GM23338 (cell line): ENCODE measurements around the gene PLEKHH3. TPM values are rescaled to one million over a fixed set of nuclear protein-coding genes. Genes with fewer than 3 reads are reported as not detected.

Experiments used
- ATAC-seq: fragments of 200-7000 bp; cut with Tn5 transposase; 3 replicates; pipeline ENCODE4 v1.9.1; 2020
- DNase-seq: peaks from one replicate; pipeline ENCODE4 v3.0.0-alpha.2; 2015; ENCODE audit warnings: low spot score
- H2AFZ ChIP-seq: fragments of 200-600 bp; sonication (generic); 2 replicates; pipeline ENCODE4 v1.8.0; 2016; ENCODE audit warnings: antibody characterized with exemption, mild to moderate bottlenecking, moderate library complexity
- H3F3A ChIP-seq: fragments of 200-600 bp; sonication (generic); replicated peaks from 2 replicates; pipeline ENCODE4 v1.8.0; 2017; ENCODE audit warnings: antibody characterized with exemption, mixed run types, low read depth
- H3K27ac ChIP-seq: fragments of 200-600 bp; sonication (generic); 2 replicates; pipeline ENCODE4 v1.6.1; 2016; ENCODE audit warnings: low read depth
- H3K27me3 ChIP-seq: fragments of 200-600 bp; sonication (generic); 2 replicates; pipeline ENCODE4 v1.8.0; 2016; ENCODE audit warnings: mild to moderate bottlenecking, mixed run types, moderate library complexity; ENCODE audit not compliant: insufficient read depth
- H3K36me3 ChIP-seq: fragments of 200-600 bp; sonication (generic); 2 replicates; pipeline ENCODE4 v1.8.0; 2016; ENCODE audit warnings: mild to moderate bottlenecking; ENCODE audit not compliant: insufficient read depth
- H3K4me1 ChIP-seq: fragments of 200-600 bp; sonication (generic); 2 replicates; pipeline ENCODE4 v1.8.0; 2016; ENCODE audit warnings: mild to moderate bottlenecking, moderate library complexity; ENCODE audit not compliant: insufficient read depth
- H3K4me2 ChIP-seq: fragments of 200-600 bp; sonication (generic); 2 replicates; pipeline ENCODE4 v1.7.1; 2017; ENCODE audit warnings: mixed run types
- H3K4me3 ChIP-seq: fragments of 200-600 bp; sonication (generic); 2 replicates; pipeline ENCODE4 v1.6.1; 2016; ENCODE audit warnings: mixed run types
- H3K79me2 ChIP-seq: fragments of 200-600 bp; sonication (generic); replicated peaks from 2 replicates; pipeline ENCODE4 v1.8.0; 2017; ENCODE audit warnings: mild to moderate bottlenecking; ENCODE audit not compliant: insufficient read depth
- H3K9me2 ChIP-seq: fragments of 200-600 bp; sonication (generic); 2 replicates; pipeline ENCODE4 v1.8.0; 2017; ENCODE audit not compliant: insufficient read depth
- H4K20me1 ChIP-seq: fragments of 200-600 bp; sonication (generic); replicated peaks from 2 replicates; pipeline ENCODE4 v1.8.0; 2017; ENCODE audit warnings: mild to moderate bottlenecking; ENCODE audit not compliant: insufficient read depth
- H3K27ac Mint-ChIP-seq: 2 replicates; pipeline ENCODE4 v1.8.0; 2020; ENCODE audit warnings: inconsistent platforms, mild to moderate bottlenecking, moderate library complexity, mixed read lengths
- H3K27me3 Mint-ChIP-seq: 3 replicates; pipeline ENCODE4 v1.8.0; 2022; ENCODE audit warnings: low read depth, mild to moderate bottlenecking, moderate library complexity, mixed read lengths, inconsistent platforms; ENCODE audit not compliant: insufficient read depth, poor library complexity
- H3K36me3 Mint-ChIP-seq: 3 replicates; pipeline ENCODE4 v1.8.0; 2021; ENCODE audit warnings: low read depth, mild to moderate bottlenecking, inconsistent platforms, moderate library complexity, mixed read lengths
- H3K4me1 Mint-ChIP-seq: 3 replicates; pipeline ENCODE4 v1.8.0; 2020; ENCODE audit warnings: mild to moderate bottlenecking, inconsistent platforms, mixed read lengths
- H3K4me3 Mint-ChIP-seq: 3 replicates; pipeline ENCODE4 v1.8.0; 2021; ENCODE audit warnings: moderate library complexity, mild to moderate bottlenecking, inconsistent platforms, mixed read lengths
- H3K9me3 Mint-ChIP-seq: 3 replicates; pipeline ENCODE4 v1.8.0; 2020; ENCODE audit warnings: moderate library complexity, mild to moderate bottlenecking, inconsistent platforms, mixed read lengths
- CREB1 ChIP-seq: fragments of 250-450 bp; sonication (Bioruptor Pico); IDR thresholded peaks from 2 replicates; pipeline ENCODE4 v1.5.0; 2020; ENCODE audit warnings: low read depth, mild to moderate bottlenecking, moderate library complexity
- EZH2 ChIP-seq: fragments of 200-600 bp; sonication (generic); IDR thresholded peaks from one replicate; pipeline ENCODE4 v1.8.0; 2017; ENCODE audit warnings: antibody characterized with exemption, mild to moderate bottlenecking, low read depth; ENCODE audit not compliant: unreplicated experiment
- EZH2phosphoT487 ChIP-seq: fragments of 200-600 bp; sonication (generic); IDR thresholded peaks from one replicate; pipeline ENCODE4 v1.8.1; 2018; ENCODE audit warnings: antibody characterized with exemption; ENCODE audit not compliant: unreplicated experiment
- JUNB ChIP-seq: IDR thresholded peaks from one replicate; pipeline ENCODE4 v1.6.1; 2016; ENCODE audit warnings: antibody characterized with exemption; ENCODE audit not compliant: unreplicated experiment
- NANOG ChIP-seq: IDR thresholded peaks from 2 replicates; pipeline ENCODE4 v1.6.1; 2016; ENCODE audit warnings: antibody characterized with exemption, borderline replicate concordance
- POLR2AphosphoS5 ChIP-seq: IDR thresholded peaks from 2 replicates; pipeline ENCODE4 v1.6.1; 2016; ENCODE audit warnings: antibody characterized with exemption, low read depth
- STAT1 ChIP-seq: IDR thresholded peaks from one replicate; pipeline ENCODE4 v1.6.1; 2016; ENCODE audit warnings: antibody characterized with exemption; ENCODE audit not compliant: unreplicated experiment
- ZNF114 ChIP-seq: fragments of 250-450 bp; sonication (Bioruptor Pico); IDR thresholded peaks from 2 replicates; pipeline ENCODE4 v1.5.0; 2020; ENCODE audit warnings: mild to moderate bottlenecking, moderate library complexity
- ZNF331 ChIP-seq: fragments of 250-450 bp; sonication (Bioruptor Pico); IDR thresholded peaks from 2 replicates; pipeline ENCODE4 v1.5.0; 2020; ENCODE audit warnings: low read depth, mild to moderate bottlenecking, moderate library complexity
- polyA plus RNA-seq: library from polyadenylated mRNA; unstranded; fragments of >200 nt; fragmentation: Nextera tagmentation; extraction: Ambion mirVana; gene quantifications from 2 replicates; pipeline ENCODE4 v1.2.1, GENCODE V29; 2016
- total RNA-seq: library from RNA; depleted of rRNA; stranded (reverse); fragments of >200 nt; shearing (Covaris generic); gene quantifications from 2 replicates; pipeline ENCODE4 v1.2.3, GENCODE V29; 2014
- TF ChIP-seq, protein P1 (sequence below): fragments of 250-450 bp; sonication (Bioruptor Pico); IDR thresholded peaks from 2 replicates; pipeline ENCODE4 v1.5.0; 2020; ENCODE audit warnings: mild to moderate bottlenecking, moderate library complexity
- TF ChIP-seq, protein P2 (sequence below), 2 experiments: fragments of 200-600 bp in 1 of 2; sonication (generic) in 1 of 2; conservative IDR thresholded peaks; 2 replicates each; pipeline versions ENCODE4 v1.5.1 to v1.6.1; 2016 to 2017; ENCODE audit warnings: antibody characterized with exemption in 2 of 2, low read depth in 2 of 2, mild to moderate bottlenecking in 2 of 2, moderate library complexity in 1 of 2
- TF ChIP-seq, protein P3 (sequence below): IDR thresholded peaks from 2 replicates; pipeline ENCODE4 v1.6.1; 2016; ENCODE audit warnings: antibody characterized with exemption
- TF ChIP-seq, protein P4 (sequence below): IDR thresholded peaks from one replicate; pipeline ENCODE4 v1.6.1; 2018; ENCODE audit warnings: antibody characterized with exemption; ENCODE audit not compliant: unreplicated experiment

The PLEKHH3 gene
- total and polyA plus RNA-seq, 2 experiments from 2014 or later = 10.9 to 24.2 TPM

DNA sequence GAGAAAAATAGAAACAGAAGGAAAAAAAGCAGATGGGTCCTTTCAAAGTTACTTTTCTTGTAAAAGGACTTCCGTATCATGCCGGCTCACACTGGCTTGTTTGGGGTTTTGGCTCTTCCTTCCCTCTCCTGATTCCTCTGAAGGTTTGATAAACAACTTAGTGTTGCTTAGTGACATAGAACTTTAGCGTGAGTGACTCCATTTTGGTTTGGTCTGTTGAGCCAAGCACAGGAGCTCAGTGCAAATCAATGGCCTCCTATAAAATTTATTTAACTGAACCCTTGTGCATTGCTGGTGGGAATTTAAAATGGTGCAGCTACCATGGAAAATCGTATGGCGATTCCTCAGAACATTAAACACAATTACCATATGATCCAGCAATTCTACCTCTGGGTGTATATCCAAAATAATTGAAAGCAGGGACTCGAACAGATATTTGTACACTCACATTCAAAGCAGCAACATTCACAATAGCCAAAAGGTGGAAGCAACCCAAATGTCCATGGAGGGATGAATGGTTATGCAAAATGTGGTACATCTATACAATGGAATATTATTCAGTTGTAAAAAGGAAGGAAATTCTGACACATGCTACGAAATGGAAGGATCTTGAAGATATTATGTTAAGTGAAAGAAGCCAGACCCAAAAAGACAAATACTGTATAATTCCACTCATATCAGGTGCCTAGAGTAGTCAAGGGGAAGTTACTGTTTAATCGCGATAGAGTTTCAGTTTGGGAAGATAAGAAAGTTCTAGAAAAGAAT lies 18.8 kb downstream of the PLEKHH3 start:
- H3K4me3 ChIP-seq = no peak overlapping the region
- H3K4me1 ChIP-seq = peaks cover 9% of the 10 kb centered on the region
- Mint-ChIP-seq H3K27me3 (peaks cover 12% of the 10 kb centered on the region), H3K9me3 (peaks cover 4% of the 10 kb centered on the region; the same call in 1 of the 3 replicates), H3K4me3 (peak overlapping the region; percentile 87; the same call in 2 of the 3 replicates), H3K27ac (no peak overlapping the region), H3K36me3 (peaks cover 15% of the 10 kb centered on the region; the same call in 2 of the 3 replicates), H3K4me1 (peaks cover 21% of the 10 kb centered on the region)
- no peaks in the 10 kb centered on the region for H3K36me3 ChIP-seq
- no peak overlapping the region for H3K27ac ChIP-seq
- TF ChIP-seq, protein P1, sequence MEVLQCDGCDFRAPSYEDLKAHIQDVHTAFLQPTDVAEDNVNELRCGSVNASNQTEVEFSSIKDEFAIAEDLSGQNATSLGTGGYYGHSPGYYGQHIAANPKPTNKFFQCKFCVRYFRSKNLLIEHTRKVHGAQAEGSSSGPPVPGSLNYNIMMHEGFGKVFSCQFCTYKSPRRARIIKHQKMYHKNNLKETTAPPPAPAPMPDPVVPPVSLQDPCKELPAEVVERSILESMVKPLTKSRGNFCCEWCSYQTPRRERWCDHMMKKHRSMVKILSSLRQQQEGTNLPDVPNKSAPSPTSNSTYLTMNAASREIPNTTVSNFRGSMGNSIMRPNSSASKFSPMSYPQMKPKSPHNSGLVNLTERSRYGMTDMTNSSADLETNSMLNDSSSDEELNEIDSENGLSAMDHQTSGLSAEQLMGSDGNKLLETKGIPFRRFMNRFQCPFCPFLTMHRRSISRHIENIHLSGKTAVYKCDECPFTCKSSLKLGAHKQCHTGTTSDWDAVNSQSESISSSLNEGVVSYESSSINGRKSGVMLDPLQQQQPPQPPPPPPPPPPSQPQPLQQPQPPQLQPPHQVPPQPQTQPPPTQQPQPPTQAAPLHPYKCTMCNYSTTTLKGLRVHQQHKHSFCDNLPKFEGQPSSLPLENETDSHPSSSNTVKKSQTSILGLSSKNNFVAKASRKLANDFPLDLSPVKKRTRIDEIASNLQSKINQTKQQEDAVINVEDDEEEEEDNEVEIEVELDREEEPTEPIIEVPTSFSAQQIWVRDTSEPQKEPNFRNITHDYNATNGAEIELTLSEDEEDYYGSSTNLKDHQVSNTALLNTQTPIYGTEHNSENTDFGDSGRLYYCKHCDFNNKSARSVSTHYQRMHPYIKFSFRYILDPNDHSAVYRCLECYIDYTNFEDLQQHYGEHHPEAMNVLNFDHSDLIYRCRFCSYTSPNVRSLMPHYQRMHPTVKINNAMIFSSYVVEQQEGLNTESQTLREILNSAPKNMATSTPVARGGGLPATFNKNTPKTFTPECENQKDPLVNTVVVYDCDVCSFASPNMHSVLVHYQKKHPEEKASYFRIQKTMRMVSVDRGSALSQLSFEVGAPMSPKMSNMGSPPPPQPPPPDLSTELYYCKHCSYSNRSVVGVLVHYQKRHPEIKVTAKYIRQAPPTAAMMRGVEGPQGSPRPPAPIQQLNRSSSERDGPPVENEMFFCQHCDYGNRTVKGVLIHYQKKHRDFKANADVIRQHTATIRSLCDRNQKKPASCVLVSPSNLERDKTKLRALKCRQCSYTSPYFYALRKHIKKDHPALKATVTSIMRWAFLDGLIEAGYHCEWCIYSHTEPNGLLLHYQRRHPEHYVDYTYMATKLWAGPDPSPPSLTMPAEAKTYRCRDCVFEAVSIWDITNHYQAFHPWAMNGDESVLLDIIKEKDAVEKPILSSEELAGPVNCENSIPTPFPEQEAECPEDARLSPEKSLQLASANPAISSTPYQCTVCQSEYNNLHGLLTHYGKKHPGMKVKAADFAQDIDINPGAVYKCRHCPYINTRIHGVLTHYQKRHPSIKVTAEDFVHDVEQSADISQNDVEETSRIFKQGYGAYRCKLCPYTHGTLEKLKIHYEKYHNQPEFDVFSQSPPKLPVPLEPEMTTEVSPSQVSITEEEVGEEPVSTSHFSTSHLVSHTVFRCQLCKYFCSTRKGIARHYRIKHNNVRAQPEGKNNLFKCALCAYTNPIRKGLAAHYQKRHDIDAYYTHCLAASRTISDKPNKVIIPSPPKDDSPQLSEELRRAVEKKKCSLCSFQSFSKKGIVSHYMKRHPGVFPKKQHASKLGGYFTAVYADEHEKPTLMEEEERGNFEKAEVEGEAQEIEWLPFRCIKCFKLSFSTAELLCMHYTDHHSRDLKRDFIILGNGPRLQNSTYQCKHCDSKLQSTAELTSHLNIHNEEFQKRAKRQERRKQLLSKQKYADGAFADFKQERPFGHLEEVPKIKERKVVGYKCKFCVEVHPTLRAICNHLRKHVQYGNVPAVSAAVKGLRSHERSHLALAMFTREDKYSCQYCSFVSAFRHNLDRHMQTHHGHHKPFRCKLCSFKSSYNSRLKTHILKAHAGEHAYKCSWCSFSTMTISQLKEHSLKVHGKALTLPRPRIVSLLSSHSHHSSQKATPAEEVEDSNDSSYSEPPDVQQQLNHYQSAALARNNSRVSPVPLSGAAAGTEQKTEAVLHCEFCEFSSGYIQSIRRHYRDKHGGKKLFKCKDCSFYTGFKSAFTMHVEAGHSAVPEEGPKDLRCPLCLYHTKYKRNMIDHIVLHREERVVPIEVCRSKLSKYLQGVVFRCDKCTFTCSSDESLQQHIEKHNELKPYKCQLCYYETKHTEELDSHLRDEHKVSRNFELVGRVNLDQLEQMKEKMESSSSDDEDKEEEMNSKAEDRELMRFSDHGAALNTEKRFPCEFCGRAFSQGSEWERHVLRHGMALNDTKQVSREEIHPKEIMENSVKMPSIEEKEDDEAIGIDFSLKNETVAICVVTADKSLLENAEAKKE (CRISPR knock-in tag) = no peak
- TF ChIP-seq, protein P2, sequence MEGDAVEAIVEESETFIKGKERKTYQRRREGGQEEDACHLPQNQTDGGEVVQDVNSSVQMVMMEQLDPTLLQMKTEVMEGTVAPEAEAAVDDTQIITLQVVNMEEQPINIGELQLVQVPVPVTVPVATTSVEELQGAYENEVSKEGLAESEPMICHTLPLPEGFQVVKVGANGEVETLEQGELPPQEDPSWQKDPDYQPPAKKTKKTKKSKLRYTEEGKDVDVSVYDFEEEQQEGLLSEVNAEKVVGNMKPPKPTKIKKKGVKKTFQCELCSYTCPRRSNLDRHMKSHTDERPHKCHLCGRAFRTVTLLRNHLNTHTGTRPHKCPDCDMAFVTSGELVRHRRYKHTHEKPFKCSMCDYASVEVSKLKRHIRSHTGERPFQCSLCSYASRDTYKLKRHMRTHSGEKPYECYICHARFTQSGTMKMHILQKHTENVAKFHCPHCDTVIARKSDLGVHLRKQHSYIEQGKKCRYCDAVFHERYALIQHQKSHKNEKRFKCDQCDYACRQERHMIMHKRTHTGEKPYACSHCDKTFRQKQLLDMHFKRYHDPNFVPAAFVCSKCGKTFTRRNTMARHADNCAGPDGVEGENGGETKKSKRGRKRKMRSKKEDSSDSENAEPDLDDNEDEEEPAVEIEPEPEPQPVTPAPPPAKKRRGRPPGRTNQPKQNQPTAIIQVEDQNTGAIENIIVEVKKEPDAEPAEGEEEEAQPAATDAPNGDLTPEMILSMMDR (conservative IDR thresholded peaks at IDR 0.05; ENCODE audit: low read depth in 2 of 2) = no peak
- TF ChIP-seq NANOG (no peak), STAT1 (no peak), CREB1 (CRISPR knock-in tag) (no peak), ZNF114 (CRISPR knock-in tag) (no peak), EZH2phosphoT487 (no peak), POLR2AphosphoS5 (no peak), ZNF331 (CRISPR knock-in tag) (no peak), EZH2 (no peak), JUNB (no peak)
- TF ChIP-seq, protein P3, sequence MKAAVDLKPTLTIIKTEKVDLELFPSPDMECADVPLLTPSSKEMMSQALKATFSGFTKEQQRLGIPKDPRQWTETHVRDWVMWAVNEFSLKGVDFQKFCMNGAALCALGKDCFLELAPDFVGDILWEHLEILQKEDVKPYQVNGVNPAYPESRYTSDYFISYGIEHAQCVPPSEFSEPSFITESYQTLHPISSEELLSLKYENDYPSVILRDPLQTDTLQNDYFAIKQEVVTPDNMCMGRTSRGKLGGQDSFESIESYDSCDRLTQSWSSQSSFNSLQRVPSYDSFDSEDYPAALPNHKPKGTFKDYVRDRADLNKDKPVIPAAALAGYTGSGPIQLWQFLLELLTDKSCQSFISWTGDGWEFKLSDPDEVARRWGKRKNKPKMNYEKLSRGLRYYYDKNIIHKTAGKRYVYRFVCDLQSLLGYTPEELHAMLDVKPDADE = no peak
- TF ChIP-seq, protein P4, sequence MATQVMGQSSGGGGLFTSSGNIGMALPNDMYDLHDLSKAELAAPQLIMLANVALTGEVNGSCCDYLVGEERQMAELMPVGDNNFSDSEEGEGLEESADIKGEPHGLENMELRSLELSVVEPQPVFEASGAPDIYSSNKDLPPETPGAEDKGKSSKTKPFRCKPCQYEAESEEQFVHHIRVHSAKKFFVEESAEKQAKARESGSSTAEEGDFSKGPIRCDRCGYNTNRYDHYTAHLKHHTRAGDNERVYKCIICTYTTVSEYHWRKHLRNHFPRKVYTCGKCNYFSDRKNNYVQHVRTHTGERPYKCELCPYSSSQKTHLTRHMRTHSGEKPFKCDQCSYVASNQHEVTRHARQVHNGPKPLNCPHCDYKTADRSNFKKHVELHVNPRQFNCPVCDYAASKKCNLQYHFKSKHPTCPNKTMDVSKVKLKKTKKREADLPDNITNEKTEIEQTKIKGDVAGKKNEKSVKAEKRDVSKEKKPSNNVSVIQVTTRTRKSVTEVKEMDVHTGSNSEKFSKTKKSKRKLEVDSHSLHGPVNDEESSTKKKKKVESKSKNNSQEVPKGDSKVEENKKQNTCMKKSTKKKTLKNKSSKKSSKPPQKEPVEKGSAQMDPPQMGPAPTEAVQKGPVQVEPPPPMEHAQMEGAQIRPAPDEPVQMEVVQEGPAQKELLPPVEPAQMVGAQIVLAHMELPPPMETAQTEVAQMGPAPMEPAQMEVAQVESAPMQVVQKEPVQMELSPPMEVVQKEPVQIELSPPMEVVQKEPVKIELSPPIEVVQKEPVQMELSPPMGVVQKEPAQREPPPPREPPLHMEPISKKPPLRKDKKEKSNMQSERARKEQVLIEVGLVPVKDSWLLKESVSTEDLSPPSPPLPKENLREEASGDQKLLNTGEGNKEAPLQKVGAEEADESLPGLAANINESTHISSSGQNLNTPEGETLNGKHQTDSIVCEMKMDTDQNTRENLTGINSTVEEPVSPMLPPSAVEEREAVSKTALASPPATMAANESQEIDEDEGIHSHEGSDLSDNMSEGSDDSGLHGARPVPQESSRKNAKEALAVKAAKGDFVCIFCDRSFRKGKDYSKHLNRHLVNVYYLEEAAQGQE = no peak
- H3F3A ChIP-seq = 0 out of 2 replicates have a peak, but pooled peaks cover 8% of the 10 kb centered on the region
- H3K79me2 ChIP-seq = no peaks in the 10 kb centered on the region
- no peak overlapping the region for H3K4me2 ChIP-seq
- H4K20me1 ChIP-seq = no peaks in the 10 kb centered on the region; the same call in 1 of the 2 replicates
- H3K9me2 ChIP-seq = no peaks in the 10 kb centered on the region
- H3K27me3 ChIP-seq = 0 out of 2 replicates have a peak, but pooled peaks cover 1% of the 10 kb centered on the region
- ATAC-seq (no peak), DNase-seq (no peak)
- H2AFZ ChIP-seq = no peak overlapping the region
